Hematopoietic multipotent progenitor cell (in vitro differentiated cells): ENCODE results near the gene P2RX1. TPM values are rescaled to one million over a fixed set of nuclear protein-coding genes. Genes with fewer than 3 reads are reported as not detected.
"Not testable (repeated sequence)": the region's sequence is repeated elsewhere in the genome, so short reads cannot be mapped to it uniquely, and the experiment has no call there.

Experiments used
- DNase-seq, 3 donors: peaks; one replicate each; pipeline ENCODE4 v3.0.0-alpha.2; 2011 to 2015; ENCODE audit warnings: low read depth in 2 of 3, low spot score in 2 of 3
- total RNA-seq: library from RNA; depleted of rRNA; stranded (reverse); fragments of >200 nt; gene quantifications from one replicate; pipeline ENCODE4 v1.2.3, GENCODE V29; 2012

The P2RX1 gene
- total RNA-seq, 1 donor = 160 TPM

GRCh38 chr17:3866276-3866675, 50.0 kb downstream of the P2RX1 start:
- DNase-seq = no peak

DNA sequence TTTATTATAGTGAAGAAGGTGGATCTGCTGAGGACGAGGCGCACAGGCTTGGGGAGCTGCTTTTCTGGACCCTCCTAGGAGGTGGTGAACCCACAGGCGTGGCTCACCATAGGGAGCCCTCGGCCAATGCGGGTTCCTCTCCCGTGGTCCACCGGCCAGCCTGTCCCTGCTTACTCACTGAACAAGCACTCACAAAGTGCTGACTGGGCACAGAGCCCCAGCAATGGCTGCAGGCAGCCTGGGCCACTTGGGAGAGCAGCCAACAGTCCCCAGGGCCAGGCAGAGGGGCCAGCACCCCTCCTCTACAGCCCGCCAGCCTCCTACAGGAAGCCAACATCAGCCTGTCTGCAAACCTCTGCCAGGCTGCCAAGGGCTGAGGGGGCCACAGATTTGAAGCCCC, 51.1 kb downstream of the P2RX1 start:
- no peak for DNase-seq

DNA sequence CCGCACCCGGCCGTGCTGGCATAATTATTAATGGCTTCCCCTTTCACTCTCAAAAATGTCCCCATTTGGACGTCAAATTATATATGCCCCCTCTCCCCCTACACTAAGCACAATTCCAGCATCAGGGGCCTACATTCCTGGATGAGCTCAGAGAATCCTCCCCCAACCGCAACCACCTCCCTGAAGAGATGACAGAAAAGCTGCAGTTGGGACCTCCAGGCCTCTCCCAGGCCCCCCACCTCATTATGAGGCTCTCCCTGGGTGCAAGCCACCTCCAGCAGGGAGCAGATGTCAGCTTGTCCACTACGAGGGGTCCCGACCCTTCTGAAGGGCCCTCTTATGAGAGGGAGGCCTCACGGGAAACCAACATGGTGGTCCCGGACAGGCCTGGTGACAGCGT, 51.7 kb downstream of the P2RX1 start:
- no peak for DNase-seq

DNA sequence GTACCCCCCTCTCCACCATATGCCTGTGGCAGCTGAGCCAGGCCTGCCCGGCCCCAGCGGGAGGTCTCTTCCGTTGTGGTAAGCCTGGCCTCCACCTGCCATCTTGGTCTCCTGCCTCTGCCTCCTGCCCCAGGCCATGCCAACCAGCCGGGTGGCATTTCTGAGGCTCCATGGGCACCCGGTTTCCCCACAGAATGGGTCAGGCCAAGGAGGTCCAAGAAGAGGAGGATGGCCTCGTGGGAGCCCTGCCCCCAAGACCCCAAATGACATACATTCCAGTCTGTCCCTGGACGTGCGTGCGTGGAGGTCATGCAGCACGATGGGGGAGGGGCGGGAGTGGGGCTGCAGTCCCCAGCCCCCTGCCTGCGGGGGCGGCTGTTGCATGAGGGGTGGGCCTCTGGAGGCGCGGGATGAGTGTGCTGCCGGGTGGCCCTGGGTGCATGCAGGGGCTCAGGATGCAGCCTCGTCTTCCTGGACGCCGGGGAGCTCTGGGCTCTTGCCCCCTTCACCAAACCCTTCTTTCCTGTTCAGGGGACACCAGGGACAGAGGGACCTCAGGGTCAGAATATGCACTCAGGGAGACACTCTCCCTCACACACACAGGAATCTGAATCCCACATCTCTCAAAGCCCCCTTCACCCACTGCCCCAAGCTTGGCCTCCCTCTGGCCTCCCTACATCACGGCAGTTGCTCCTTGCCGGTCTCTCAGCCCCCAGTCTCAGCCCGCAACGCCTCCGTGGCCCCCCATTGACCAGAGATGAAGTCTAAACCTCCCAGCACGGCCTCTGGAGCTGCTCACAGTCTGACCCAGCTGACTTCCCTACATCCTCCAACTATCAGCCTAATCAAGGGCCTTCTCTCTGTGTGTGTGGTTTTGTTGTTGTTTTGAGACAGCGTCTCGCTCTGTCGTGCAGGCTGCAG, 54.2 kb downstream of the P2RX1 start:
- no peak for DNase-seq

DNA sequence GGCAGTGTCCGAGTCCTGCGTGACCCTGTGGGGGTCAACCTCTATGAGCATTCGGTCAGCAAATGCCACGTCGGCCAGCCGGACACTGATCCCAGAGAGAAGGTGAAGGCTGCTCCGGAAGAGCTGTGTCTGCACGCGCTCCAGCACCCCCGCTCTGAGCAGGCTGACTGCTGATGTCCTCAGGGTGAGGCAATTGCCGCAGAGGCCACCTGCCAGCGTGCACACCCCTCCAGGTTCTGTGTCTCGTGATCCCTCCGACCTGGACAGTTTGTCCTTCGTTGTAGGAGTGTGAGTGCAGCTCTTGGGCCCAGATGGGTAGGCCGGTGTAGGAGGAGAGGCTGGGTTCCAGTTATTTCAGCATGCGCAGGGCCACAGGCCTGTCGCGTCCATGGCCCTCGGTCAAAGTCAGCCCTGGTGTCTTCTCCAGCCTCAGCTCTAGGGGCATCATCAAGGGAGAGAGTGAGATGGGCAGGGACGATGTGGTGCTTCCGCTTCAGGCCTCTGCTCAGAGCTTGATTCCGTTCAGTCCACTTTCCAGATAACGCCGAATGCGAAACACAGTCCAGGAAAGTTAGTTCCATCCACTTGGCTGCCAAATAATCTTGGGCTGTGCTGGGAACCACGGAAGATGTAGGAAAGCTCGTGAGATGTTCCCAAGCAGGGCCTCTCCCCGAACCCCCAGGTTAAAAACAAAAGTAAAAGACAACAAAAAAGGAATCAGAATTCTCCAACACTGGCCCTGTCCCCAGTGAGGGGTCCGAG, 55.1 kb downstream of the P2RX1 start:
- DNase-seq = no peak

- DNase-seq = no peak
Measured at GRCh38 chr17:3859940-3860339, 56.3 kb downstream of the P2RX1 start.

DNA sequence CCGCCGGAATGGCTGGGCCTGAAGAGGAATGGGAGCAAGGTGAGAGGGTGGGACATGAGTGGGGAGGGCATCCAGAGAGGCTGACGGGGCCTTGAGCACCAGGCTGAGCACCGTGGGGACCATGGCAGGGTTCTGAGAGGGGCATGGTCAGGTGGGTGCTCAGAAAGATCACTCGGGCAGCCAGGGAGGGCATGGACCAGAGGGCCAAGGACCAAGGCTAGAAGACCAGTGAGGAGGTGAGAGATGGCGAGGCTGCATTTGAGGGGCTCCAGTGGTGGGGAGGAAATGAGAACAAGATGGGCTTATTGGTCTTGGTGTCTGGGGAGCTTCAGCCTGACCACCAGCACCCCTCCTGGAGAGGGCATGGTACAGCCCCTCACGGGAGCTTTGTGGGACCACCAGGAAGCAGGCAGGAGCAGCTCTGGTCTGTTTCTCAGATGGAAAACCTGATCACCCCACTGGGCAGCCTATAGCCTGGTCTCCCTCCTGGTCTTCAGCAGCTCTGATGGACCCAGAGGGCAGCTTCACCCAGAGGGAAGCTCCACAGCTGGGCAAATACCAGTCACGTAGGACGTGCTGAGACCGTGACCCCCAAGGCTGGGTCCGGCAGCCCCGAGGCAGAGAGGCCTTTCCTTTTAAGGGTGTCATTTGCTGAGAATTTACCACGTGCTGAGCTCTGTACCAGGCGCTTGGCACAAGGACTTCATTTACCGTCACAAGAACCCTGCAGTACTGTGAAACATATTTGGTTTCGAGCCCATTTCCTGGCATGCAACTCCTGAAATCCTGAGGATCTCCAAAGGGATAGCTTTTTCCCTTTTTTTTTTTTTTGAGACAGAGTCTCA, 58.8 kb downstream of the P2RX1 start:
- DNase-seq = no peak

DNA sequence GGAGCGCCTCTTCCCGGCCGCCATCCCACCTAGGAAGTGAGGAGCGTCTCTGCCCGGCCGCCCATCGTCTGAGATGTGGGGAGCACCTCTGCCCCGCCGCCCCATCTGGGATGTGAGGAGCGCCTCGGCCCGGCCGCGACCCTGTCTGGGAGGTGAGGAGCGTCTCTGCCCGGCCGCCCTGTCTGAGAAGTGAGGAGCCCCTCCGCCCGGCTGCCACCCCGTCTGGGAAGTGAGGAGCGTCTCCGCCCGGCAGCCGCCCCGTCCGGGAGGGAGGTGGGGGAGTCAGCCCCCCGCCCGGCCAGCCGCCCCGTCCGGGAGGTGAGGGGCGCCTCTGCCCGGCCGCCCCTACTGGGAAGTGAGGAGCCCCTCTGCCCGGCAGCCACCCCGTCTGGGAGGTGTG, 62.1 kb downstream of the P2RX1 start:
- not testable (repeated sequence) for DNase-seq

- no peak for DNase-seq
Measured at GRCh38 chr17:3852561-3852960, 63.7 kb downstream of the P2RX1 start.

DNA sequence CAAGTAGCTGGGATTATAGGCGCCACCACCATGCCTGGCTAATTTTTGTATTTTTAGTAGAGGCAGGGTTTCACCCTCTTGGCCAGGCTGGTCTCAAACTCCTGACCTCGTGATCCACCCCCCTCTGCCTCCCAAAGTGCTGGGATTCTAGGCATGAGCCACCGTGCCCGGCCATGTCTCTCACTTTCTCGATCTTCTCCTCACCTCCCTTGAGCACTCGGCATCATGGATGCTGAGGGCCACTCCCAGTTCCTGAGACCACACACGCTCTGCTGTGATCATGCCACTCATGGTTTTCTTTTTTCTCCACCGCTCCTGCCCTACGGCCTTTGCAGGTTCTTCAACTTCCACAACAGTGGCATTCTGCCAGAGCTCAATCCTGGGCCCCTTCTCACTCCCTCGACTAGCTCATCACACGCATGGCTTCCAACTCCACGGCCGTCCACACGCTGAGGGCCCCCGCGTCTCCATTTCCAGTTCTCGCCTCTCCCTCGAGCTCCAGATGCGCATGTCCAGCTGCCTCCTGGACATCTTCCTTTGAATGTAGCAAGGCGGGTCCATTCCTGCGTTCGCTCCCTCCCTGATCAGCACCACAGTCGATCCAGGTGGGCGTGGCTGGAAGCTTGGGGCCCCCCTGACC, 64.7 kb downstream of the P2RX1 start:
- no peak for DNase-seq

DNA sequence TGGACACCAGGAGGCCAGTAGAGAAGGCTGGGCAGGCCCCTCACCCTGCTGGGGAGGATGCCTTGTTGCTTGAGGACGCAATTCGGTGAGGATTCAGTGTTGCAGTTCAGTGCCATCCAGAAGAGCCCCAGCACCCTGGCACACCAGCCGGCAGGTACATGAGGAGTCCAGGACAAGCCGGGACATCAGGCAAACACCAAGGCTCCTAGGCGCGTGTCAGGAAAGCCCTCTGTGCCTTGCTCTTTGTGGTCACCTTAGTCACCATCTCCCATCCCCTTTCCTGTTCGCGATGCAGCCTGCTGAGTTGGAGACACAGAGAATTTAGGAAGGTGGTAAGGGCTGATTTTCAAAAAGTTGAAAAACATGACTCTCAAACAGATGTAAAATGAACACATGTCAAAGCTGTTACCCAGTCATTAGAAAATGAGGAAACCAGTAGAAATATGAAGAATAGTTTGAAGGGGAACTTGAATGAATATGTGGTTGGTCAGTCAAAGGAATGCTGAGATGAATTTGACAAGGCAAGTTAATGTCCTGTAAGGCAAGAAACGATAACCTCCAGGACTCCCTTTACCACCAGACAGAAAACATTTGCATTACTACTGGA, 67.9 kb downstream of the P2RX1 start:
- no peak for DNase-seq

- no peak for DNase-seq
Measured at GRCh38 chr17:3847165-3847670, 69.0 kb downstream of the P2RX1 start.

Other genes starting within 250 kb of the P2RX1 start
- gene TAX1BP3, start 247.9 kb downstream of the P2RX1 start, total RNA-seq = 26.4 TPM
- gene EMC6, start 247.7 kb downstream of the P2RX1 start, total RNA-seq = 27.5 TPM
- 31.5 TPM for gene P2RX5, start 220.3 kb downstream of the P2RX1 start, total RNA-seq
- 1.9 TPM for gene HASPIN, start 192.6 kb downstream of the P2RX1 start, total RNA-seq
- 10.5 TPM for gene ITGAE, start 115.3 kb downstream of the P2RX1 start, total RNA-seq
- gene NCBP3, start 70.2 kb downstream of the P2RX1 start, total RNA-seq = 10.8 TPM
- gene CAMKK1, start 23.4 kb downstream of the P2RX1 start, total RNA-seq = 3.5 TPM
- gene ATP2A3, start 48.0 kb upstream of the P2RX1 start, total RNA-seq = 377 TPM
- 52.2 TPM for gene ZZEF1, start 226.6 kb upstream of the P2RX1 start, total RNA-seq
- 28.3 TPM for gene CYB5D2, start 226.7 kb upstream of the P2RX1 start, total RNA-seq